Loucy (cell line): ENCODE results near the gene RCHY1.
A peak's percentile ranks its signal among the peaks of the same experiment; 100 is the strongest.
"Not testable (repeated sequence)": the region's sequence is repeated elsewhere in the genome, so short reads cannot be mapped to it uniquely, and the experiment has no call there.

Experiments
- H2AFZ ChIP-seq: fragments of 200-600 bp; sonication (generic); 2 replicates; pipeline ENCODE4 v1.6.0; 2016; ENCODE audit warnings: antibody characterized with exemption, mild to moderate bottlenecking, low read length, moderate library complexity
- H3F3A ChIP-seq: fragments of 200-600 bp; 2 replicates; pipeline ENCODE4 v1.6.0; 2016; ENCODE audit warnings: antibody characterized with exemption, low read depth, mild to moderate bottlenecking
- H3K27me3 ChIP-seq: fragments of 200-600 bp; sonication (generic); 2 replicates; pipeline ENCODE4 v1.6.1; 2014; ENCODE audit warnings: low read length, mild to moderate bottlenecking; ENCODE audit not compliant: insufficient read depth, poor library complexity, severe bottlenecking
- H3K36me3 ChIP-seq: fragments of 200-600 bp; sonication (generic); 2 replicates; pipeline ENCODE4 v1.6.1; 2016; ENCODE audit warnings: low read length; ENCODE audit not compliant: insufficient read depth
- H3K4me1 ChIP-seq: fragments of 200-600 bp; sonication (generic); 2 replicates; pipeline ENCODE4 v1.5.1; 2014; ENCODE audit warnings: low read length, mild to moderate bottlenecking; ENCODE audit not compliant: insufficient read depth, poor library complexity, severe bottlenecking
- H3K4me2 ChIP-seq: fragments of 200-600 bp; sonication (generic); 2 replicates; pipeline ENCODE4 v1.6.0; 2014; ENCODE audit warnings: antibody characterized with exemption, low read length, low read depth, mild to moderate bottlenecking; ENCODE audit not compliant: poor library complexity, severe bottlenecking
- H3K4me3 ChIP-seq: fragments of 200-600 bp; sonication (generic); 2 replicates; pipeline ENCODE4 v1.5.1; 2014; ENCODE audit warnings: low read length, mild to moderate bottlenecking, mixed read lengths; ENCODE audit not compliant: poor library complexity, severe bottlenecking
- H3K79me2 ChIP-seq: fragments of 200-600 bp; sonication (generic); 2 replicates; pipeline ENCODE4 v1.6.1; 2014; ENCODE audit warnings: low read length; ENCODE audit not compliant: insufficient read depth
- H3K9ac ChIP-seq: fragments of 200-600 bp; sonication (generic); 2 replicates; pipeline ENCODE4 v1.6.0; 2014; ENCODE audit warnings: mild to moderate bottlenecking, low read depth, low read length, moderate library complexity; ENCODE audit not compliant: poor library complexity, severe bottlenecking
- H3K9me2 ChIP-seq: fragments of 200-600 bp; sonication (generic); replicated peaks from 2 replicates; pipeline ENCODE4 v1.6.1; 2016; ENCODE audit warnings: low read depth, low read length, mixed read lengths
- H3K9me3 ChIP-seq: fragments of 200-600 bp; sonication (generic); 2 replicates; pipeline ENCODE4 v1.6.1; 2014; ENCODE audit warnings: mild to moderate bottlenecking, antibody characterized with exemption, low read length, low read depth; ENCODE audit not compliant: insufficient read depth
- H4K20me1 ChIP-seq: fragments of 200-600 bp; sonication (generic); 2 replicates; pipeline ENCODE4 v1.6.0; 2014; ENCODE audit warnings: antibody characterized with exemption, low read length, mild to moderate bottlenecking; ENCODE audit not compliant: insufficient read depth, poor library complexity, severe bottlenecking
- CTCF ChIP-seq: fragments of 200-600 bp; sonication (generic); conservative IDR thresholded peaks from 2 replicates; pipeline ENCODE4 v1.5.1; 2014; ENCODE audit warnings: mild to moderate bottlenecking, antibody characterized with exemption, low read length
- EZH2phosphoT487 ChIP-seq: fragments of 200-600 bp; IDR thresholded peaks from 2 replicates; pipeline ENCODE4 v1.6.1; 2018; ENCODE audit warnings: antibody characterized with exemption, mild to moderate bottlenecking, moderate library complexity, borderline replicate concordance

The RCHY1 gene

GRCh38 chr4:75513526-75514130 lies 575 bp downstream of the RCHY1 start:
- H3K9me2 ChIP-seq = no peaks in the 10 kb centered on the region
- TF ChIP-seq CTCF = no peak
- TF ChIP-seq EZH2phosphoT487 = no peak
- peak overlapping the region; percentile 90 for H2AFZ ChIP-seq
- peak overlapping the region; percentile 86 for H3K9ac ChIP-seq
- peaks cover 55% of the 10 kb centered on the region for H3K4me1 ChIP-seq
- peaks cover 5% of the 10 kb centered on the region; the same call in 1 of the 2 replicates for H3F3A ChIP-seq
- peak overlapping the region; percentile 99 for H3K4me2 ChIP-seq
- H4K20me1 ChIP-seq = peaks cover 32% of the 10 kb centered on the region
- peak overlapping the region; percentile 87 for H3K4me3 ChIP-seq
- peaks cover 5% of the 10 kb centered on the region; the same call in 1 of the 2 replicates for H3K36me3 ChIP-seq
- H3K9me3 ChIP-seq = no peaks in the 10 kb centered on the region
- peaks cover 72% of the 10 kb centered on the region for H3K79me2 ChIP-seq
- H3K27me3 ChIP-seq = no peaks in the 10 kb centered on the region

GRCh38 chr4:75512386-75513211 lies 1.6 kb downstream of the RCHY1 start:
- Histone ChIP-seq H3K4me3 (peak overlapping the region; percentile 87), H3K36me3 (peaks cover 6% of the 10 kb centered on the region), H3K27me3 (no peaks in the 10 kb centered on the region), H3K9me2 (no peaks in the 10 kb centered on the region), H3K79me2 (peaks cover 77% of the 10 kb centered on the region), H3K4me1 (peaks cover 56% of the 10 kb centered on the region), H4K20me1 (peaks cover 39% of the 10 kb centered on the region), H2AFZ (no peak overlapping the region), H3K4me2 (peak overlapping the region; percentile 99), H3K9me3 (no peaks in the 10 kb centered on the region), H3F3A (peaks cover 5% of the 10 kb centered on the region; the same call in 1 of the 2 replicates), H3K9ac (peak overlapping the region; percentile 86)
- TF ChIP-seq CTCF = no peak
- no peak for TF ChIP-seq EZH2phosphoT487

GRCh38 chr4:75511841-75512240 lies 2.4 kb downstream of the RCHY1 start:
- H3F3A ChIP-seq = peaks cover 5% of the 10 kb centered on the region; the same call in 1 of the 2 replicates
- no peaks in the 10 kb centered on the region for H3K9me2 ChIP-seq
- no peaks in the 10 kb centered on the region for H3K9me3 ChIP-seq
- H3K27me3 ChIP-seq = no peaks in the 10 kb centered on the region
- H3K4me1 ChIP-seq = peaks cover 61% of the 10 kb centered on the region
- peaks cover 39% of the 10 kb centered on the region for H4K20me1 ChIP-seq
- peaks cover 9% of the 10 kb centered on the region for H3K36me3 ChIP-seq
- peak overlapping the region; percentile 87 for H3K4me3 ChIP-seq
- H3K9ac ChIP-seq = peak overlapping the region; percentile 86
- H3K4me2 ChIP-seq = peak overlapping the region; percentile 99
- H2AFZ ChIP-seq = no peak overlapping the region
- TF ChIP-seq CTCF (no peak), EZH2phosphoT487 (no peak)
- peaks cover 81% of the 10 kb centered on the region for H3K79me2 ChIP-seq

- not testable (repeated sequence) for H2AFZ ChIP-seq, H3F3A ChIP-seq, H3K27me3 ChIP-seq, H3K9ac ChIP-seq, H3K9me3 ChIP-seq, H3K9me2 ChIP-seq
- H3K79me2 ChIP-seq = peaks cover 78% of the 10 kb centered on the region
- H3K4me3 ChIP-seq = peak overlapping the region; percentile 16
- H4K20me1 ChIP-seq = peaks cover 45% of the 10 kb centered on the region
- peak overlapping the region; percentile 56 for H3K4me2 ChIP-seq
- H3K4me1 ChIP-seq = peaks cover 53% of the 10 kb centered on the region
- peaks cover 23% of the 10 kb centered on the region for H3K36me3 ChIP-seq
Measured at GRCh38 chr4:75509592-75509991, 4.6 kb downstream of the RCHY1 start.
